Mesothelial cell of epicardium (in vitro differentiated cells): ENCODE measurements around the gene CUTA. TPM values are rescaled to one million over a fixed set of nuclear protein-coding genes. Genes with fewer than 3 reads are reported as not detected.

ENCODE experiments used
- DNase-seq, 2 experiments: peaks; one replicate each; pipeline ENCODE4 v3.0.0; 2021; ENCODE audit warnings: low spot score in 2 of 2; ENCODE audit not compliant: unreplicated experiment in 2 of 2
- H3K27ac Mint-ChIP-seq: 2 replicates; pipeline ENCODE4 v1.8.0; 2021; ENCODE audit warnings: mixed read lengths
- H3K27me3 Mint-ChIP-seq: 2 replicates; pipeline ENCODE4 v1.8.0; 2021; ENCODE audit warnings: low read depth, mixed read lengths
- H3K36me3 Mint-ChIP-seq: 2 replicates; pipeline ENCODE4 v1.8.0; 2021; ENCODE audit warnings: mixed read lengths
- H3K4me1 Mint-ChIP-seq: 2 replicates; pipeline ENCODE4 v1.8.0; 2021; ENCODE audit warnings: mixed read lengths
- H3K4me3 Mint-ChIP-seq: 2 replicates; pipeline ENCODE4 v1.8.0; 2021; ENCODE audit warnings: mild to moderate bottlenecking, moderate library complexity, mixed read lengths
- H3K9me3 Mint-ChIP-seq: 2 replicates; pipeline ENCODE4 v1.8.0; 2021; ENCODE audit warnings: mixed read lengths
- total RNA-seq: library from RNA; stranded (reverse); gene quantifications from 3 replicates; pipeline ENCODE4 v1.2.1, GENCODE V29; 2021
- TF ChIP-seq, protein P1 (sequence below): fragments of 200-600 bp; sonication (generic); IDR thresholded peaks from one replicate; pipeline ENCODE4 v1.5.0; 2021; ENCODE audit warnings: antibody characterized with exemption; ENCODE audit not compliant: unreplicated experiment

Gene CUTA
- total RNA-seq, 1 donor from 2014 or later: 239 TPM

DNA sequence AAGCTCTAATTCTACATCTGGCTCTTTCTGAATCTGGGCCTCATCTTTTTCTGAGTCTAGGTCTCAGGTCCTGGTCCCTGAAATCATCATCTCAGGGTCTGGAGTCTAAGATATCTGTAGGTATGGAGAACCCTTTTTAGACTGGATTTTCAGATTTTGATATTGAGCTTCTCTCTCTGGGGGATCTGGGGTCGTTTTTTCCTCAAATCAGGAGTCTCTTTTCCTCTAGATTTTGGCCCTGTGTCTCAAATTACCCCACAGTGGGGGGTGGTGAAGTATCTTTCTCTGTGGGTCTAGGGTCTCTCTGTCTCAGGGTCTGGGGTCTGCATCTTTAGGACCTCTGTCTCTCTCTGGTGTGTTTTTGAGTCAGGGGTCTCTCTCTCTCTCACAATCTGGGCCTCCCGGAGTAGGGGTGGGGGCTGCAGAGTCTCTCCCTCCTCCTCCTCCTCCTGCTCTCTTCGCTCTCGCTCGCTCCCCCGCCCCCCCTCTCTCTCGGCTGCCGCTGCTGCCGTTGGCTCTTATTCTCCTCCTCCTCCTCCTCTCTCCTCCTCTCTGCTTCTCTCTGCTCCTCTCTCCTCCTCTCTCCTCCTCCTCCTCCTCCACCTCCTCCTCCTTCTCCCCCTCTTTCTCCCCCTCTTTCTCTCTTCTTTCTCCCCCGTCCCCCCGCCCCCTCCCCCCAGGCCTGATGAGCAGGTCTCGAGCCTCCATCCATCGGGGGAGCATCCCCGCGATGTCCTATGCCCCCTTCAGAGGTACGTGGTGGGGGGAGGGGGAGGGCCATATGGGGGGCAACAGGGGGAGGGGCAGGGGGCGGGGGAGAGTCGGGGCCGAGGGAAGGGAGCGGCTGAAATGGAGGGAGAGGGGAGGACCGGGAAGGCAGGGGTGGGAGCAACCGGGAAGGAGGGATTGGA lies 1.9 kb upstream of the CUTA start, which contains the start of gene SYNGAP1:
Gene SYNGAP1, plus strand, starts transcription at position 486 of the 911 bp plus-strand sequence. Its CDS starts 200 bp downstream, at position 686.
- no peaks in the 10 kb centered on the region for H3K27me3 Mint-ChIP-seq
- peaks cover 13% of the 10 kb centered on the region for H3K36me3 Mint-ChIP-seq
- H3K9me3 Mint-ChIP-seq: no peaks in the 10 kb centered on the region
- peak within 1 kb of the TSS; percentile 94 for H3K4me3 Mint-ChIP-seq
- no peak for DNase-seq
- H3K4me1 Mint-ChIP-seq: peaks cover 69% of the 10 kb centered on the region
- peak within 1 kb of the TSS; percentile 98 for H3K27ac Mint-ChIP-seq
- TF ChIP-seq, protein P1, sequence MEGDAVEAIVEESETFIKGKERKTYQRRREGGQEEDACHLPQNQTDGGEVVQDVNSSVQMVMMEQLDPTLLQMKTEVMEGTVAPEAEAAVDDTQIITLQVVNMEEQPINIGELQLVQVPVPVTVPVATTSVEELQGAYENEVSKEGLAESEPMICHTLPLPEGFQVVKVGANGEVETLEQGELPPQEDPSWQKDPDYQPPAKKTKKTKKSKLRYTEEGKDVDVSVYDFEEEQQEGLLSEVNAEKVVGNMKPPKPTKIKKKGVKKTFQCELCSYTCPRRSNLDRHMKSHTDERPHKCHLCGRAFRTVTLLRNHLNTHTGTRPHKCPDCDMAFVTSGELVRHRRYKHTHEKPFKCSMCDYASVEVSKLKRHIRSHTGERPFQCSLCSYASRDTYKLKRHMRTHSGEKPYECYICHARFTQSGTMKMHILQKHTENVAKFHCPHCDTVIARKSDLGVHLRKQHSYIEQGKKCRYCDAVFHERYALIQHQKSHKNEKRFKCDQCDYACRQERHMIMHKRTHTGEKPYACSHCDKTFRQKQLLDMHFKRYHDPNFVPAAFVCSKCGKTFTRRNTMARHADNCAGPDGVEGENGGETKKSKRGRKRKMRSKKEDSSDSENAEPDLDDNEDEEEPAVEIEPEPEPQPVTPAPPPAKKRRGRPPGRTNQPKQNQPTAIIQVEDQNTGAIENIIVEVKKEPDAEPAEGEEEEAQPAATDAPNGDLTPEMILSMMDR: no peak

DNA sequence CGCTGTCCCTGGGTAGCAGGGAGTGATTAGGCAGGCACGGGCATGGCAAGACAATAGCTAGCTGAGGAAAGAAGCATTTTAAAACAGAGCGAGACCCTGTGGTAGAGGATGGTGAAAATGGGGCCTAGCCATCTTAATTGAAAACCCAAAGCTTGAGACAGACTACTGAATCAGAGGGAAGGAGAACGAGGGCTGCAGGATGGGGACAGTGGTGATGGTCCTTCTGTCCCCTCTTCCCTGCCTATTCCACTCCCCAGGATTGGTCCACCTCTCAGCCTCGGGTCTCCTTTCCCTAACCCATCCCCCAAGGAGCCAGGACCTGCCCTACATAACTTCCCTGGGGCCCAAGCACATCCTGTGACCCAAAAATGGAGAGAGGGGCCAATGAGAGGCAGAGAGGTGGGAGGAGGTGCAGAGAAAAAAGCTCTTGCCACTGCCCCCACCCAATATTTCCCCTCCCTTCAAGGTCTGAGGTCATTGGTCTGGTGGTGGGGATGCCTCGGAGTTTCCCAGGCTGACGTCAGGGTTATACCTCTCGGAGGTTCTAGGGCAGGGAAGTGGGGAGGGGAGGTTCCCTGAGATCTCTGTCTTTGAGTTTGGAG lies 884 bp upstream of the CUTA start:
- peaks cover 61% of the 10 kb centered on the region for H3K4me1 Mint-ChIP-seq

DNA sequence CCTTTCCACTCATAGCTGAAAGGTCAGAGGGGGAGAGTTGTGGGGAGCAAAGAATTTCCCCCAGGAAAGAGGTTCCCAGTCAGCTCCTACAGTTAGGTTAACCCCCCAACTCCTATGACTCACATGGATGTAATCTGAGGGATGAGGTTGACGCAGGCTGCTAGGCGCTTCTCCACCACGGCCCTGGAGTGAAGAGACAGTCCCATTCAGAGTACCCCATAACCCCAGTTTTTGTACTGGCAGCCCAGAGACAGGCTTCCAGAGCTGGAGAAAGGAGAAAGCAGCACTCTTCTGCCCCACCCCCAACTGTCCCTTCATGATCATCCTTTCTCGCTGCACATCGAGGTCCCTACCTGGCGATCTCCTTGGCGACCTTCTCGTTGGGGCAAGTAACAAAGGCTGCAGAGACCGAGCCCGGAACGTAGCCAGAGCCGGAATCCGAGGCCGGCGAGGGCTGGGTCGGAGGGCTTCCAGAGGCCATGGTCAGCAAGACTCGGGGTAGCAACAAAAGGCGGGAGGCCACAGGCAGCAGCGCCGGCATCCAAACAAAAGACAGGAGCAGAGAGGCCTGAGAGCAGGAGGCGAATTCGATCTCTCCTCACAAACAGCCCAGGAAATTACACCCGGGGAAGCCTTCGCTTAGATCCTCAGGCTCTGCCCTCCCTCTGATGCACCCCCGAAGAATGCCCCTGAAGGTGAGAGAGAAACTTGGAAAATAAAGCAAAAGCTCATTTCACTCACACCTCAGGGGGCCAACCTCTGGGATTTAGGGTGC lies 592 bp downstream of the CUTA start:
- TF ChIP-seq, protein P1: no peak
- Mint-ChIP-seq H3K4me3 (peak overlapping the region; percentile 94), H3K36me3 (peaks cover 7% of the 10 kb centered on the region), H3K9me3 (no peaks in the 10 kb centered on the region), H3K4me1 (peaks cover 54% of the 10 kb centered on the region), H3K27me3 (no peaks in the 10 kb centered on the region), H3K27ac (peak overlapping the region; percentile 98)
- no peak for DNase-seq

More for the DNA sequence above, 884 bp upstream of the CUTA start:
- Mint-ChIP-seq H3K4me3 (peak overlapping the region; percentile 94), H3K27me3 (no peaks in the 10 kb centered on the region), H3K9me3 (no peaks in the 10 kb centered on the region), H3K36me3 (peaks cover 13% of the 10 kb centered on the region), H3K27ac (peak overlapping the region; percentile 98)
- DNase-seq: no peak
- TF ChIP-seq, protein P1: no peak

GRCh38 chr6:33416386-33417127 lies 1.4 kb downstream of the CUTA start:
- no peaks in the 10 kb centered on the region for H3K9me3 Mint-ChIP-seq
- no peak for DNase-seq
- peak overlapping the region; percentile 98 for H3K27ac Mint-ChIP-seq
- no peaks in the 10 kb centered on the region for H3K27me3 Mint-ChIP-seq
- TF ChIP-seq, protein P1: no peak
- peaks cover 52% of the 10 kb centered on the region for H3K4me1 Mint-ChIP-seq
- peaks cover 7% of the 10 kb centered on the region for H3K36me3 Mint-ChIP-seq
- peak overlapping the region; percentile 94 for H3K4me3 Mint-ChIP-seq

DNA sequence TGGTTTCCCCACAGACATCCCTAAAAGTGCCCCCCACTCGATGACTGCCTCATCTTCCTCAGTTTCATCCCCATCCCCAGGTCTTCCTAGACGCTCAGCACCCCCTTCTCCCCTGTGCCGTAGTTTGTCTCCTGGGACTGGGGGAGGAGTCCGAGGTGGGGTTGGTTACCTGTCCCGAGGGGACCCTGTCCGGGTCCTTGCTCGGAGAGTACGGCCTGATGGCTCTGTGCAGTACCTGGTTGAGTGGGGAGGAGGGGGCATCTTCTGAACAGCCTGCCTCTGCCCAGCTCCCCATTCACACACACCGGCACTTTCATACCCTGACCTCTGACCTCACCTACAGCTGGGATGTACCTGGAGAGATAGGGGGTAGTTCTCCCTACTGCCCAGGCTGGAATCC lies 2.1 kb downstream of the CUTA start:
- H3K4me1 Mint-ChIP-seq: peaks cover 49% of the 10 kb centered on the region
- H3K4me3 Mint-ChIP-seq: peak overlapping the region; percentile 7
- H3K27ac Mint-ChIP-seq: no peak overlapping the region
- H3K36me3 Mint-ChIP-seq: peaks cover 7% of the 10 kb centered on the region
- no peaks in the 10 kb centered on the region for H3K9me3 Mint-ChIP-seq
- no peak for DNase-seq
- TF ChIP-seq, protein P1: no peak
- H3K27me3 Mint-ChIP-seq: no peaks in the 10 kb centered on the region
